ENCODE measurements around the gene DCT.
"Not testable (repeated sequence)": the region's sequence is repeated elsewhere in the genome, so short reads cannot be mapped to it uniquely, and the experiment has no call there.

The DCT gene

GRCh38 chr13:94479616-94480015 lies at the start of gene DCT:
DCT (minus strand) TSS chr13:94479682; CDS start chr13:94479255, 427 bp downstream.
- H3K27me3 Mint-ChIP-seq: no peaks in the 10 kb centered on the region
- peaks cover 6% of the 10 kb centered on the region for H3K4me1 Mint-ChIP-seq (ENCODE audit: low read depth)
- H3K36me3 Mint-ChIP-seq (ENCODE audit: low read depth): no peaks in the 10 kb centered on the region
- no peak within 1 kb of the TSS for H3K4me3 Mint-ChIP-seq
- H3K9me3 Mint-ChIP-seq: no peaks in the 10 kb centered on the region
- peak within 1 kb of the TSS; percentile 77 for H3K27ac Mint-ChIP-seq

- not testable (repeated sequence) for H3K27me3 Mint-ChIP-seq; H3K9me3 Mint-ChIP-seq; H3K4me1 Mint-ChIP-seq (ENCODE audit: low read depth); H3K36me3 Mint-ChIP-seq (ENCODE audit: low read depth); H3K4me3 Mint-ChIP-seq; H3K27ac Mint-ChIP-seq
Measured at GRCh38 chr13:94526956-94527355, 47.5 kb upstream of the DCT start.

- no peak overlapping the region for H3K27ac Mint-ChIP-seq
- no peak overlapping the region for H3K4me3 Mint-ChIP-seq
- H3K36me3 Mint-ChIP-seq (ENCODE audit: low read depth): no peaks in the 10 kb centered on the region
- H3K4me1 Mint-ChIP-seq (ENCODE audit: low read depth): no peaks in the 10 kb centered on the region
- H3K27me3 Mint-ChIP-seq: no peaks in the 10 kb centered on the region
- peaks cover 4% of the 10 kb centered on the region for H3K9me3 Mint-ChIP-seq
Measured at GRCh38 chr13:94525781-94526180, 46.3 kb upstream of the DCT start.

GRCh38 chr13:94524407-94524806 lies 44.9 kb upstream of the DCT start:
- H3K9me3 Mint-ChIP-seq: peaks cover 4% of the 10 kb centered on the region
- no peak overlapping the region for H3K4me3 Mint-ChIP-seq
- H3K27me3 Mint-ChIP-seq: no peaks in the 10 kb centered on the region
- H3K4me1 Mint-ChIP-seq (ENCODE audit: low read depth): no peaks in the 10 kb centered on the region
- no peak overlapping the region for H3K27ac Mint-ChIP-seq
- H3K36me3 Mint-ChIP-seq (ENCODE audit: low read depth): no peaks in the 10 kb centered on the region

- H3K27me3 Mint-ChIP-seq: no peaks in the 10 kb centered on the region
- H3K9me3 Mint-ChIP-seq: peaks cover 5% of the 10 kb centered on the region
- no peaks in the 10 kb centered on the region for H3K36me3 Mint-ChIP-seq (ENCODE audit: low read depth)
- no peak overlapping the region for H3K4me3 Mint-ChIP-seq
- H3K27ac Mint-ChIP-seq: no peak overlapping the region
- H3K4me1 Mint-ChIP-seq (ENCODE audit: low read depth): no peaks in the 10 kb centered on the region
Measured at GRCh38 chr13:94520001-94520400, 40.5 kb upstream of the DCT start.

- Mint-ChIP-seq H3K4me1 (ENCODE audit: low read depth) (no peaks in the 10 kb centered on the region), H3K4me3 (no peak overlapping the region), H3K27ac (no peak overlapping the region), H3K27me3 (no peaks in the 10 kb centered on the region), H3K36me3 (ENCODE audit: low read depth) (no peaks in the 10 kb centered on the region), H3K9me3 (peaks cover 5% of the 10 kb centered on the region)
Measured at GRCh38 chr13:94516456-94516855, 37.0 kb upstream of the DCT start.

- Mint-ChIP-seq H3K36me3 (ENCODE audit: low read depth) (no peaks in the 10 kb centered on the region), H3K4me3 (no peak overlapping the region), H3K9me3 (peaks cover 6% of the 10 kb centered on the region), H3K27me3 (peaks cover 2% of the 10 kb centered on the region), H3K4me1 (ENCODE audit: low read depth) (no peaks in the 10 kb centered on the region), H3K27ac (no peak overlapping the region)
Measured at GRCh38 chr13:94515911-94516310, 36.4 kb upstream of the DCT start.

- Mint-ChIP-seq H3K36me3 (ENCODE audit: low read depth) (no peaks in the 10 kb centered on the region), H3K27ac (no peak overlapping the region), H3K4me3 (no peak overlapping the region), H3K4me1 (ENCODE audit: low read depth) (no peaks in the 10 kb centered on the region), H3K9me3 (peaks cover 9% of the 10 kb centered on the region), H3K27me3 (peaks cover 5% of the 10 kb centered on the region)
Measured at GRCh38 chr13:94515374-94515773, 35.9 kb upstream of the DCT start.

- Mint-ChIP-seq H3K4me1 (ENCODE audit: low read depth) (peaks cover 8% of the 10 kb centered on the region), H3K36me3 (ENCODE audit: low read depth) (no peaks in the 10 kb centered on the region), H3K27ac (no peak overlapping the region), H3K4me3 (no peak overlapping the region), H3K9me3 (peaks cover 13% of the 10 kb centered on the region), H3K27me3 (peaks cover 10% of the 10 kb centered on the region)
Measured at GRCh38 chr13:94513026-94513425, 33.5 kb upstream of the DCT start.

GRCh38 chr13:94505730-94506129 lies 26.2 kb upstream of the DCT start:
- H3K4me1 Mint-ChIP-seq (ENCODE audit: low read depth): peaks cover 18% of the 10 kb centered on the region
- no peaks in the 10 kb centered on the region for H3K36me3 Mint-ChIP-seq (ENCODE audit: low read depth)
- H3K4me3 Mint-ChIP-seq: no peak overlapping the region
- H3K27me3 Mint-ChIP-seq: peaks cover 14% of the 10 kb centered on the region
- no peak overlapping the region for H3K27ac Mint-ChIP-seq
- peaks cover 6% of the 10 kb centered on the region for H3K9me3 Mint-ChIP-seq

- Mint-ChIP-seq H3K9me3 (no peaks in the 10 kb centered on the region), H3K36me3 (ENCODE audit: low read depth) (no peaks in the 10 kb centered on the region), H3K27ac (no peak overlapping the region), H3K4me3 (no peak overlapping the region), H3K4me1 (ENCODE audit: low read depth) (peaks cover 18% of the 10 kb centered on the region), H3K27me3 (peaks cover 8% of the 10 kb centered on the region)
Measured at GRCh38 chr13:94503851-94504250, 24.4 kb upstream of the DCT start.

GRCh38 chr13:94498831-94499230 lies 19.3 kb upstream of the DCT start:
- H3K4me1 Mint-ChIP-seq (ENCODE audit: low read depth); H3K4me3 Mint-ChIP-seq; H3K27me3 Mint-ChIP-seq; H3K9me3 Mint-ChIP-seq; H3K36me3 Mint-ChIP-seq (ENCODE audit: low read depth); H3K27ac Mint-ChIP-seq: not testable (repeated sequence)

- Mint-ChIP-seq H3K9me3 (no peaks in the 10 kb centered on the region), H3K27me3 (no peaks in the 10 kb centered on the region), H3K4me3 (no peak overlapping the region), H3K36me3 (ENCODE audit: low read depth) (no peaks in the 10 kb centered on the region), H3K27ac (no peak overlapping the region), H3K4me1 (ENCODE audit: low read depth) (no peaks in the 10 kb centered on the region)
Measured at GRCh38 chr13:94495806-94496205, 16.3 kb upstream of the DCT start.

- H3K4me1 Mint-ChIP-seq (ENCODE audit: low read depth): no peaks in the 10 kb centered on the region
- no peaks in the 10 kb centered on the region for H3K27me3 Mint-ChIP-seq
- no peaks in the 10 kb centered on the region for H3K9me3 Mint-ChIP-seq
- H3K36me3 Mint-ChIP-seq (ENCODE audit: low read depth): no peaks in the 10 kb centered on the region
- H3K4me3 Mint-ChIP-seq: no peak overlapping the region
- no peak overlapping the region for H3K27ac Mint-ChIP-seq
Measured at GRCh38 chr13:94494026-94494425, 14.5 kb upstream of the DCT start.

- H3K9me3 Mint-ChIP-seq: no peaks in the 10 kb centered on the region
- H3K27me3 Mint-ChIP-seq: no peaks in the 10 kb centered on the region
- no peaks in the 10 kb centered on the region for H3K36me3 Mint-ChIP-seq (ENCODE audit: low read depth)
- no peaks in the 10 kb centered on the region for H3K4me1 Mint-ChIP-seq (ENCODE audit: low read depth)
- H3K27ac Mint-ChIP-seq: no peak overlapping the region
- no peak overlapping the region for H3K4me3 Mint-ChIP-seq
Measured at GRCh38 chr13:94487043-94487442, 7.6 kb upstream of the DCT start.

- no peaks in the 10 kb centered on the region for H3K36me3 Mint-ChIP-seq (ENCODE audit: low read depth)
- no peak overlapping the region for H3K4me3 Mint-ChIP-seq
- no peaks in the 10 kb centered on the region for H3K27me3 Mint-ChIP-seq
- H3K9me3 Mint-ChIP-seq: no peaks in the 10 kb centered on the region
- H3K27ac Mint-ChIP-seq: no peak overlapping the region
- peaks cover 6% of the 10 kb centered on the region for H3K4me1 Mint-ChIP-seq (ENCODE audit: low read depth)
Measured at GRCh38 chr13:94483970-94484369, 4.5 kb upstream of the DCT start.

- no peaks in the 10 kb centered on the region for H3K9me3 Mint-ChIP-seq
- H3K27me3 Mint-ChIP-seq: no peaks in the 10 kb centered on the region
- H3K4me1 Mint-ChIP-seq (ENCODE audit: low read depth): peaks cover 6% of the 10 kb centered on the region
- H3K36me3 Mint-ChIP-seq (ENCODE audit: low read depth): no peaks in the 10 kb centered on the region
- H3K27ac Mint-ChIP-seq: no peak overlapping the region
- H3K4me3 Mint-ChIP-seq: no peak overlapping the region
Measured at GRCh38 chr13:94481941-94482340, 2.5 kb upstream of the DCT start.
